Esophagus muscularis mucosa (tissue), 3 donors: ENCODE results near the gene ARMC2.

Experiments used
- POLR2AphosphoS5 ChIP-seq, 2 donors: sonication (generic); formaldehyde crosslinking; IDR thresholded peaks; one replicate each; pipeline ENCODE4 v1.6.1; 2017; ENCODE audit warnings: antibody characterized with exemption in 2 of 2
- TF ChIP-seq, protein P1 (sequence below), 3 experiments: fragments of 200-600 bp in 2 of 3; fragments of 450-650 bp in 1 of 3; sonication (generic) in 2 of 3; IDR thresholded peaks; one replicate each; pipeline ENCODE4 v1.5.1; 2017 to 2019; ENCODE audit warnings: antibody characterized with exemption in 3 of 3, mild to moderate bottlenecking in 2 of 3, moderate library complexity in 1 of 3

DNA sequence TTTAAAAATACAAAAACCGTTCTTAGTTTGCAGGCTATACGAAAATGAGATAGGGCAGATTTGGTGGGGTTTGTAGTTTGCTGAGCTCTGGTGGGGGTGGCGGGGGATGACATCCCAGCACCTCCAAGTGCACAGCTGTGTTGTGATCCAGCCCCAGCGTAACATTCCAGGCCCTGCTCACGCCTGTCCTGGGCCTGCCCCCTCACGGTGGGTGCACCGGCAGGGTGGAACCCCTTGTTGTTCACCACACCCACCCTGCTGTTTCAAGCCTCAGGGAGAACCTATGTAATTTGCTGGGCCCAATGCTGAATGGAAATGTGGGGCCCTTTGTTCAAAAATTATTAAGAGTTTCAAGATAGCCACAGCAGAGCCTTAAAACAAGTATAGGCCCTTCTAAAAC is 25.0 kb downstream of the ARMC2 start:
- TF ChIP-seq, protein P1, sequence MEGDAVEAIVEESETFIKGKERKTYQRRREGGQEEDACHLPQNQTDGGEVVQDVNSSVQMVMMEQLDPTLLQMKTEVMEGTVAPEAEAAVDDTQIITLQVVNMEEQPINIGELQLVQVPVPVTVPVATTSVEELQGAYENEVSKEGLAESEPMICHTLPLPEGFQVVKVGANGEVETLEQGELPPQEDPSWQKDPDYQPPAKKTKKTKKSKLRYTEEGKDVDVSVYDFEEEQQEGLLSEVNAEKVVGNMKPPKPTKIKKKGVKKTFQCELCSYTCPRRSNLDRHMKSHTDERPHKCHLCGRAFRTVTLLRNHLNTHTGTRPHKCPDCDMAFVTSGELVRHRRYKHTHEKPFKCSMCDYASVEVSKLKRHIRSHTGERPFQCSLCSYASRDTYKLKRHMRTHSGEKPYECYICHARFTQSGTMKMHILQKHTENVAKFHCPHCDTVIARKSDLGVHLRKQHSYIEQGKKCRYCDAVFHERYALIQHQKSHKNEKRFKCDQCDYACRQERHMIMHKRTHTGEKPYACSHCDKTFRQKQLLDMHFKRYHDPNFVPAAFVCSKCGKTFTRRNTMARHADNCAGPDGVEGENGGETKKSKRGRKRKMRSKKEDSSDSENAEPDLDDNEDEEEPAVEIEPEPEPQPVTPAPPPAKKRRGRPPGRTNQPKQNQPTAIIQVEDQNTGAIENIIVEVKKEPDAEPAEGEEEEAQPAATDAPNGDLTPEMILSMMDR (IDR thresholded peaks at IDR 0.05): no peak
- TF ChIP-seq POLR2AphosphoS5 (IDR thresholded peaks at IDR 0.05): no peak
